HEK293T (cell line): ENCODE results near the gene INTS15.

Experiments used
- CTCF ChIA-PET: fragments of 350-600 bp; formaldehyde crosslinking; extraction: SDS; loops from one replicate; lab custom pipeline; 2021; ENCODE audit warnings: antibody characterized with exemption, inconsistent platforms; lab: Yijun Ruan, JAX
- POLR2A ChIA-PET: fragments of 350-600 bp; formaldehyde crosslinking; extraction: SDS; loops from one replicate; lab custom pipeline; 2020; ENCODE audit warnings: antibody characterized with exemption, inconsistent platforms; lab: Yijun Ruan, JAX
- DNase-seq: peaks from one replicate; pipeline ENCODE4 v3.0.0; 2012; ENCODE audit warnings: mixed read lengths; ENCODE audit errors: extremely low spot score
- ARNT ChIP-seq: fragments of 450-650 bp; IDR thresholded peaks from 2 replicates; pipeline ENCODE4 v1.6.1; 2017; ENCODE audit warnings: mild to moderate bottlenecking
- BHLHE40 ChIP-seq: fragments of 450-650 bp; IDR thresholded peaks from 2 replicates; pipeline ENCODE4 v1.6.1; 2016; ENCODE audit warnings: mild to moderate bottlenecking, moderate library complexity, borderline replicate concordance
- CTBP1 ChIP-seq: fragments of 450-650 bp; IDR thresholded peaks from 2 replicates; pipeline ENCODE4 v1.6.1; 2016; ENCODE audit warnings: borderline replicate concordance
- ELF4 ChIP-seq: fragments of 450-650 bp; IDR thresholded peaks from 2 replicates; pipeline ENCODE4 v1.6.1; 2017; ENCODE audit warnings: antibody characterized with exemption
- FOXA1 ChIP-seq: fragments of 450-650 bp; IDR thresholded peaks from 2 replicates; pipeline ENCODE4 v1.6.1; 2016; ENCODE audit warnings: mild to moderate bottlenecking
- FOXK2 ChIP-seq: fragments of 450-650 bp; IDR thresholded peaks from 2 replicates; pipeline ENCODE4 v1.6.1; 2016; ENCODE audit warnings: mild to moderate bottlenecking
- FOXM1 ChIP-seq: fragments of 450-650 bp; IDR thresholded peaks from 2 replicates; pipeline ENCODE4 v1.6.1; 2017; ENCODE audit warnings: mild to moderate bottlenecking, borderline replicate concordance
- HDGF ChIP-seq: fragments of 450-650 bp; IDR thresholded peaks from 2 replicates; pipeline ENCODE4 v1.6.1; 2017; ENCODE audit warnings: antibody characterized with exemption, borderline replicate concordance
- L3MBTL2 ChIP-seq: fragments of 450-650 bp; conservative IDR thresholded peaks from 2 replicates; pipeline ENCODE4 v1.6.1; 2016; ENCODE audit warnings: mild to moderate bottlenecking
- LEF1 ChIP-seq: fragments of 450-650 bp; IDR thresholded peaks from 2 replicates; pipeline ENCODE4 v1.6.1; 2017; ENCODE audit warnings: mild to moderate bottlenecking, borderline replicate concordance
- NFRKB ChIP-seq: fragments of 450-650 bp; IDR thresholded peaks from 2 replicates; pipeline ENCODE4 v1.6.1; 2016; ENCODE audit warnings: mild to moderate bottlenecking, moderate library complexity
- SP1 ChIP-seq: fragments of 450-650 bp; IDR thresholded peaks from 2 replicates; pipeline ENCODE4 v1.6.1; 2017
- SUZ12 ChIP-seq: fragments of 450-650 bp; IDR thresholded peaks from 2 replicates; pipeline ENCODE4 v1.6.1; 2016; ENCODE audit warnings: mild to moderate bottlenecking
- TARDBP ChIP-seq: fragments of 450-650 bp; IDR thresholded peaks from 2 replicates; pipeline ENCODE4 v1.6.1; 2016
- ZNF384 ChIP-seq: fragments of 450-650 bp; IDR thresholded peaks from 2 replicates; pipeline ENCODE4 v1.6.1; 2016
- TF ChIP-seq, protein P1 (sequence below): fragments of 450-650 bp; IDR thresholded peaks from 2 replicates; pipeline ENCODE4 v1.6.1; 2016

INTS15 gene

GRCh38 chr7:6589829-6590644 lies at the start of gene INTS15:
INTS15 (plus strand) TSS chr7:6590021; CDS start chr7:6590284, 263 bp downstream.
- peak; percentile 93 for DNase-seq
- TF ChIP-seq LEF1 (peak; percentile 62; the same call in 1 of the 2 replicates), FOXA1 (no peak), HDGF (no peak), BHLHE40 (no peak), L3MBTL2 (no peak), FOXM1 (0 out of 2 replicates have a peak, but pooled peaks have one; percentile 60), NFRKB (no peak), ARNT (peak; percentile 69; the same call in 1 of the 2 replicates), SUZ12 (no peak)
- TF ChIP-seq, protein P1, sequence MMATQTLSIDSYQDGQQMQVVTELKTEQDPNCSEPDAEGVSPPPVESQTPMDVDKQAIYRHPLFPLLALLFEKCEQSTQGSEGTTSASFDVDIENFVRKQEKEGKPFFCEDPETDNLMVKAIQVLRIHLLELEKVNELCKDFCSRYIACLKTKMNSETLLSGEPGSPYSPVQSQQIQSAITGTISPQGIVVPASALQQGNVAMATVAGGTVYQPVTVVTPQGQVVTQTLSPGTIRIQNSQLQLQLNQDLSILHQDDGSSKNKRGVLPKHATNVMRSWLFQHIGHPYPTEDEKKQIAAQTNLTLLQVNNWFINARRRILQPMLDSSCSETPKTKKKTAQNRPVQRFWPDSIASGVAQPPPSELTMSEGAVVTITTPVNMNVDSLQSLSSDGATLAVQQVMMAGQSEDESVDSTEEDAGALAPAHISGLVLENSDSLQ: no peak
- ChIA-PET POLR2A (interaction anchor here (0.9 to 1.7 kb wide), 6 partner anchors 8 to 47 kb away, joined by 3 to 9 read pairs (median 3); partner anchors contain the start of genes ZDHHC4 and ZNF316), CTCF (interaction anchor here (0.6 to 1.6 kb wide), 4 partner anchors 12 to 362 kb away, joined by 3 to 7 read pairs (median 4); no protein-coding TSS in a partner anchor)

DNA sequence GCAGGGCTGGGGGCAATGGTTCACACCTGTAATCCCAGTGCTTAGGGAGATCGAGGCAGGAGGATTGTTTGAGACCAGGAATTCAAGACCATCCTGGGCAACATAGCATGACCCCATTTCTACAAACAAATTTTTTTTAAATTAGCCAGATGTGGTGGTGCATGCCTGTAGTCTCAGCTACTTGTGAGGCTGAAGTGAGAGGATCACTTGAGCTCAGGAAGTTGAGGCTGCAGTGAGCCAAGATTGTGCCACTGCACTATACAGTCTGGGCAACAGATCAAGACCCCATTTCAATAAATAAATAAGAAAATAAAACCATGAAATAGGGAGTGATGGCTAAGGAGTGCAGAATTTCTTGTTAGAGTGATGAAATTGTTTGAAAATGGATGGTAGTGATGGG lies 47.5 kb upstream of the INTS15 start:
- ChIA-PET CTCF (no interaction called here), POLR2A (no interaction called here)
- TF ChIP-seq, protein P1: no peak
- TF ChIP-seq CTBP1: no peak
- TF ChIP-seq LEF1: no peak
- TF ChIP-seq ELF4: no peak
- no peak for TF ChIP-seq ZNF384
- TF ChIP-seq L3MBTL2: no peak
- no peak for TF ChIP-seq SUZ12
- no peak for TF ChIP-seq FOXM1
- no peak for TF ChIP-seq HDGF
- TF ChIP-seq FOXK2: no peak
- TF ChIP-seq SP1: no peak
- TF ChIP-seq FOXA1: no peak
- no peak for TF ChIP-seq TARDBP
- TF ChIP-seq BHLHE40: no peak
- TF ChIP-seq NFRKB: no peak
- no peak for TF ChIP-seq ARNT
- DNase-seq: no peak

- ChIA-PET POLR2A (interaction anchor here (1.3 kb wide), 1 partner anchor 15 kb away, joined by 4 read pairs; no protein-coding TSS in a partner anchor), CTCF (interaction anchor here (1.2 to 1.5 kb wide), 2 partner anchors 14 to 16 kb away, joined by 3 to 5 read pairs; no protein-coding TSS in a partner anchor)
- DNase-seq: no peak
- no peak for TF ChIP-seq ARNT
- TF ChIP-seq, protein P1: no peak
Observed at GRCh38 chr7:6545398-6546126, 44.3 kb upstream of the INTS15 start.

DNA sequence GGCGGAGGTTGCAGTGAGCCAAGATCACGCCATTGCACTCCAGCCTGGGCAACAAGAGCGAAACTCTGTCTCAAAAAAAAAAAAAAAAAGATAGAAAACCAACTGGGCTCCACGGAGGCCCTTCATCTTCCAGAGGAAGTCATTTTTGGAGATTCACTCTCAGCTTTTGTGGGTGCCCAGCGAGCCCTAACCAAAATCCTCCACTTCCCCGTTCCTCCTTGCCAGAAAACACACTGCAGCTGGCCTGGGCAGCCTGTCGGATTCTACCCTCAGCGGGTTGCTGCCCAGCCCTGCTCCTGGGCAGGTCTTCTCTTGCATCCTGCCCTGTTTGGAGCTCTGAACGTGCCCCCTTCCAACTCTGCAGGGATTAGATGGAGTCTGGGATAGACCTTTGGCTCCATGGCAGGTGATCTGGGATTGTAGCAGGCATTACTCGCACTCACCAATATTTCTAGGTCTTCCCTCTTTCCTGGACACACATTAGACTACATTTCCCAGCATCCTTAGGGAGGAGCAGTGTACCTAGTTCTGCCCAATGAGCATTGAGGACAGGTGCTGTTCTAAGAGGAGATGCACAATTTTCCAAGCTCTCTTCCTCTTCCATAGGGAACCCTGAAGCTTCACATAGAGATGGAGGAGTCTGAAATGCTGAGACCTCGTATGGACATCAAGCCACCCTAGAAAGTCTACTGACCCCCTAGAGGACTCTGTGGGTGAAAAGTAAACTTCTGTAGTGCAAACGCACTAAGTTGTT lies 43.1 kb upstream of the INTS15 start:
- ChIA-PET CTCF (no interaction called here), POLR2A (no interaction called here)
- TF ChIP-seq BHLHE40 (no peak), NFRKB (no peak), ZNF384 (no peak), SUZ12 (no peak), FOXA1 (no peak), L3MBTL2 (no peak), SP1 (no peak), TARDBP (no peak), CTBP1 (no peak), ELF4 (no peak), FOXK2 (no peak), HDGF (no peak), LEF1 (no peak), FOXM1 (no peak), ARNT (no peak)
- TF ChIP-seq, protein P1: no peak
- peak; percentile 49 for DNase-seq

- no peak for DNase-seq
- CTCF ChIA-PET: no interaction called here
- POLR2A ChIA-PET: no interaction called here
- TF ChIP-seq HDGF (no peak), FOXA1 (no peak), FOXM1 (no peak), FOXK2 (no peak), SUZ12 (no peak)
- TF ChIP-seq, protein P1: no peak
Observed at GRCh38 chr7:6547400-6547799, 42.4 kb upstream of the INTS15 start.
